Activated CD4-positive, alpha-beta T cell treated with anti-CD3 and anti-CD28 coated beads, Interleukin-10, Interleukin-2, amounts not matched to agents 100 ng/mL and 50 ng/mL, durations not matched to agents 16 hours and 8 hours (primary cell): Measurements from ENCODE around the gene SAMD13.

Source experiments
- DNase-seq: peaks from one replicate; pipeline ENCODE4 v3.0.0-alpha.2; 2020

SAMD13 gene

GRCh38 chr1:84301004-84301784, at the start of gene SAMD13:
Gene SAMD13, plus strand, starts transcription at chr1:84301708. Its CDS starts 1,527 bp downstream, at chr1:84303235.
- DNase-seq, result peak; percentile 48

DNA sequence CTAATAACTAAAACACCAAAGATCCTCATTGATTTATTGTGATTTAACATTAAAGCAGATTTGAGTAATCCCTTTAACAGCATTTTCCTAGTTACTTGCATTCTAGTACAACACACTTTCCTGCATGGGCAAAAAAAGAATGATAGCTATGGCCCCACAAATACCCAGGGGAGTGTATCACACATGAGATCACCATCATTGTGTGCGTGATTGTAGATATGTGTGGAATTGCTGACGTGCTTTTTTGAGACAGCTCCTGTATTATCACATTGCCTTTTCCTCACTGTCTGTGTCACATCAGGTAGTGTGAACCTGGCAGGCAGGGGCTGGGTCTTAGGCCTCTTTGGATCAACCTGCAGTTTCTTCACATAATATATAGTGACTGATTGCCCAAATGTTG, 48.5 kb upstream of the SAMD13 start:
- DNase-seq, result no peak

GRCh38 chr1:84253891-84254290, 47.6 kb upstream of the SAMD13 start:
- DNase-seq, result no peak

GRCh38 chr1:84254703-84255238, 46.7 kb upstream of the SAMD13 start:
- DNase-seq, result no peak

DNA sequence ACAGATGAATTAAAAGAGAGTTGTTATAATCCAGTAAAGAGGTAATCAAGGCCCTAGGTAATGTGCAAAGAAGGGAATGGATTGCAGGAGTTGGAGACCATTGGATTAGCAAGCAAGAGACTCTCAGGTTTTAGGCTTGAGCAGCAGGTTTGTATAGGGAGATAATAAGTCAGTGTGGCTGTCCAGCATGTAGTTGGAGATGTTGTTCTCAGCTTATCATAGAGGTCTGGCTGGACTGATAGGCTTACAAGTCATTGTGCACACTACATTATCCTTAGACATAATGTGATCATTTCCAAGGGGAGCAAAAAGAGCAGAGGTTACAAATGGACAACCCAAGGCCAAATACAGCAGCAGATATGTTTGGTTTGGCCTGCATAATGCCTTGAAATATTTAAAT, 45.9 kb upstream of the SAMD13 start:
- no peak for DNase-seq

- DNase-seq, result no peak
These were observed 43.9 kb upstream of the SAMD13 start for GRCh38 chr1:84257617-84258016.

DNA sequence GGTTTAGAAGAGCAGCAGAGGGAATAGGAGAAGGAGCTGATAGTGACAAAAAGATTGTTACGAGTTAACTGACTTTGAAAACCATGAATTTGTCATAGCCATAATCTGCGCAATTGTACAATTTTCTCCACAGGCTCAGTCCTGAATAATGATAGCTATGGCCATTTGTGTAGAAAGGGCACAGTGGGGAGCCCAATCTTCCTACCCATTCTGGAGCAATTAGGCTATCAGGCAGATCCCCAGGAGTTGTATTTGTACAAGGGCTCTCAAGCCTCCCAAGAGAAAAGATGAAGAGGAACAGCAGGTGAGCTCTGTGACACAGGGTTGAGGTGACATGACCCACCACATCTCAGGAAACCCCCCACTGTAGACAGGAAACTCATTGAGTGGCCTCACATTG, 42.1 kb upstream of the SAMD13 start:
- DNase-seq, result no peak

- no peak for DNase-seq
These were observed 41.5 kb upstream of the SAMD13 start for GRCh38 chr1:84259989-84260388.

- no peak for DNase-seq
These were observed 40.5 kb upstream of the SAMD13 start for GRCh38 chr1:84260852-84261518.

DNA sequence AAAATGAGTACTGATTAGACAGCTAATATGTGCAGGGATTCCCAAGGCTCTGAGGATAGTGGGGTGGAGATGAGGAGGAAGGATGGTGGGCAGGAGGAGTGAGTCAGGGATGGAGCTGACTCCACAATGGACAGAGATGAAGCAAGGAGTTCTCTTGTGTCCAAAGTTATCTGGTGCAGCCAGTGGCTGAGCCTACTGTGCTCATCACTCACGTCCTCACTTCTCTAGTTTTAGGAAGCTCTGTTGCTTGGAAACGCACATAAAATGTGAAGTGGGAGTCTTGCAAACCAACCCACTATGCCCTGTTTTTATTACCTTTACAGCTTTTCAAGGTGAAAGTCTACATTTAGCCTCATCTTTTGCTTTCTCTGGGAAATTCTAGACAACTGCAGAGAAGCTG, 36.5 kb upstream of the SAMD13 start:
- DNase-seq, result no peak

DNA sequence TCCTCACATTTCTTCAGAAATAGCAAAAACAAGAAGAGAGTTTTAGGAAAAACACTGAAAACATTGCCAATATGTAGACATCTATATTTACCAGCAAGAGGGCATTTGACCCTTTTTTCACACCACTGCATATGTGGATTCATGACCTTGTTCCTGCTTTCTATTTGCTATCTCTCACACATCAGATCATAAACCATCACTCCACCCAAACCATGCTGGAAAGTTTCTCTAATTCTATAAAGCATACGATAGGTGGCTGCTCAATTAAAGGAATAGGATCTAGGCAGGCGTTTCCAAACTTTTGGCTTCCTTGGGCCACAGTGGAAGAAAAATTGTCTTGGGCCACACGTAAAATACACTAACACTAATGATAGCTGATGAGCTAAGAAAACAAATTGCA, 35.6 kb upstream of the SAMD13 start:
- DNase-seq, result no peak

DNA sequence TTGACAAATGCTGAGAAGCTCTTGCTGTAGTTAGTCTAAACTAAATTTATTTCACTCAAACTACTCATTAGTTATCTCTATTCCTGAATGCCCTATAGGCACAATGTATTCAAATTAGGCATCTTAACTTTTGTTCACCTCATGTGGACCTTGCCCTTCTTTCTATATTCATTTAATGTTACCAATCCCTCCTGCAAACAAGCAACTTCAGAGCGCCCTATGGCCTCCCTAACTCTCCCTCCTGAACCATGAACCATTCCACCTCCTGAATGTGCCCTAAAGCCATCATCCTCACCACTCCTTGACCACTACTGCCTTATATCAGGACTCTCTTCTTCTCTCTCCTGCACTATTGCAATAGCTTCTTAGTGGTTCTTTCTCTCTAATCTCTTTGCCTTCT, 34.8 kb upstream of the SAMD13 start:
- no peak for DNase-seq

- DNase-seq, result no peak
These were observed 34.0 kb upstream of the SAMD13 start for GRCh38 chr1:84267476-84267875.

- no peak for DNase-seq
These were observed 33.2 kb upstream of the SAMD13 start for GRCh38 chr1:84268346-84268745.

GRCh38 chr1:84269306-84269705, 32.2 kb upstream of the SAMD13 start:
- DNase-seq, result no peak

GRCh38 chr1:84271441-84272151, 29.9 kb upstream of the SAMD13 start:
- no peak for DNase-seq

- DNase-seq, result no peak
These were observed 29.1 kb upstream of the SAMD13 start for GRCh38 chr1:84272401-84272800.

DNA sequence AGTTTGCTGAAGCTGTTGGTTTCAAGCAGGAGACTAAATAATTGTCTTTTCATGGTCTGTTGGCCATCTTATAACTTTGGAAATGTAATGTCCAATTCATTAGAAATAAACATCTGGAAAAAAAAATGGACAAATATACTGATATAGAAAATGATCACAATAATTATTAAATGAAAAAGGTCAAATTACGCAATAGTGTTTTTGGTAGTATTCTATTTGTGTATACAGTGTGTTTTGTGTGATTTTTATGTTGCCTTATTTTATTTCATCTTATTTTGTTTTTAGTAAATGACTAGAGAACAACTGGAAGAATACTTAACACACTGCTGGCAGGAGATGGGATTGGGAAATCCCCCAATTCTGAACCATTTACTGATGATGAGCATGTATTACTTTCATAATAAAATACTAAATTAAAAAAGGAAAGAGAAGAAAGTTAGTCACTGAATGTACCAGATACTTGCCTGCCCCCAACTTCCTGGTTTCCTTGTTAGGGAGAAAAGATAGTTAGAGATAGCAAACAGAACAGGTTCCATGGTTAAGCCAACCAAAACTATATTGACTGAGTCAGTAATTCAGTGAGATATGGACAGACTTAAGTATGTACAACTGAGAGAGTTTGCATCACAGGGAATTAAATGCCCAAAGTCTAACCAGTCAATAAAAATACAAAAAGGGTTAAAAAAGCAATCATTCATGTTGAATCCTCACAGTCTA, 24.0 kb upstream of the SAMD13 start:
- DNase-seq, result no peak

- DNase-seq, result no peak
These were observed 22.6 kb upstream of the SAMD13 start for GRCh38 chr1:84278905-84279304.

GRCh38 chr1:84280912-84281311, 20.6 kb upstream of the SAMD13 start:
- DNase-seq, result no peak

- DNase-seq, result no peak
These were observed 18.7 kb upstream of the SAMD13 start for GRCh38 chr1:84282780-84283333.

DNA sequence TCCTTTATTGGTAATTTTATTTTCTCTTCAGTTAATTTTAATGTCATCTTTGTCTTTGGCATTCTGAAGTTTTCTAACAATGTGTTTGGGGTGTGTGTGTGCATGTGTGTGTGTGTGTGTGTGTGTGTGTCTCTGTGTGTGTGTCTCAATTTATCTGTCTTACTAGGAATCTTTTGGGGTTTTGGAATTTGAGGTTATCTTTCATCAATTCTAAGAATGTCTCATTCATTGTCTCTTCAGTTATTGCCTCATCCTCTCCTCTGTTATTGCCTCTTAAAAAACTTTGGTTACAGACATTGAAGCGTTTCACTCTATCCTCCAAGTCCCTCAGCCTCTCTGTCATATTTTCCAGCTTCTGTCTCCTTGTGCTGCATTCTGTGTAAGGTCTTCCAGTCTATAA, 18.1 kb upstream of the SAMD13 start:
- DNase-seq, result no peak

GRCh38 chr1:84286071-84286470, 15.4 kb upstream of the SAMD13 start:
- DNase-seq, result no peak
